PFSK-1 (cell line): ENCODE results near the gene GNG4.

ENCODE experiments used
- FOXP2 ChIP-seq: optimal IDR thresholded peaks from 2 replicates; pipeline ENCODE3; 2011; ENCODE audit warnings: borderline replicate concordance, control low read depth, inconsistent platforms; ENCODE audit not compliant: insufficient read depth; ENCODE audit errors: extremely low read length, extremely low read depth
- POLR2AphosphoS5 ChIP-seq: IDR thresholded peaks from 2 replicates; pipeline ENCODE4 v1.6.1; 2012; ENCODE audit warnings: low read depth, mild to moderate bottlenecking, control low read depth, low read length, moderate library complexity
- SIN3A ChIP-seq: IDR thresholded peaks from 2 replicates; pipeline ENCODE4 v1.6.1; 2012; ENCODE audit warnings: mild to moderate bottlenecking, low read length, moderate library complexity, borderline replicate concordance; ENCODE audit not compliant: insufficient read depth

DNA sequence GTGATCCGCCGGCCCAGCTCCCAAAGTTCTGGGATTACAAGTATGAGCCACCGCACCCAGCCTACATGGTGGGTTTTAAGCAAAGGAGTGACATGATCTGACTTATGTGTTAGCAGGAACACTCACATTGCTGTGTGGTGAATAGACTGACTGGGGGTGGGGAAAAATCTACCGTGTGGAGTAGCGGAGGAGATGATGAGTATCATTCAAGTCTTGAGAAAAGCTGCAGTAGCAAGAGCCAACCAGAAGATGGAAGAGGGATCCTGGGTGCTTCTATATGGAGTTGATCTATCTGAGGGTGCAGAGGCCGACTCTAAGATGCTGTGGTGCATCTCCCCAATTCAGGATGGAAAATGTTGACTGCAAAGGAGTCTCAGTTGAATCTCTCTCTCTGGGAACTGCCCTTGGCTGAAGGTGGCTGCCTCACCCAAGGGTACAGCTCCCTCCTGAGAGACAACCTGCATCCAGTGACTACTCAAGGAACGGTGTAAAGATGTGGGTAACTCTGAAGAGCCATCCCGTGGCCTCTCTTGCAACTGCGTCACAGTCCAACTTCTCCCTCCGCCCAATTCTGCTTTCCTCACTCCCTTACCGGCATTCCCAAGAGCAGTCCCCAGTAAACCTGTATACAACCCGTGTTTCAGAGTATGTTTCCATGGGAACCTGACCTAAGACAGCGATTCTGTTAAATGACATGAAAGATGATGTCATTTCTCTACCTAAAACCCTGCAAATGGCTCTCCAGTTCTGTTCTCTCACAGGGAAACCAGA is 137.9 kb downstream of the GNG4 start:
- no peak for TF ChIP-seq FOXP2
- TF ChIP-seq POLR2AphosphoS5: no peak
- TF ChIP-seq SIN3A: no peak
